Fibroblast of villous mesenchyme (primary cell): ENCODE results near the gene TNKS1BP1. TPM values are rescaled to one million over a fixed set of nuclear protein-coding genes. Genes with fewer than 3 reads are reported as not detected.

ENCODE experiments used
- DNase-seq: peaks from one replicate; pipeline ENCODE4 v3.0.0-alpha.2; 2010; ENCODE audit warnings: low read depth
- H3K4me3 ChIP-seq: 2 replicates; pipeline ENCODE4 v1.5.1; 2011; ENCODE audit warnings: low read depth, mild to moderate bottlenecking, low read length
- CTCF ChIP-seq: IDR thresholded peaks from 2 replicates; pipeline ENCODE4 v1.5.1; 2012; ENCODE audit warnings: low read depth, mild to moderate bottlenecking, low read length; ENCODE audit not compliant: insufficient read depth
- total RNA-seq: library from RNA; depleted of rRNA; stranded (reverse); fragments of >200 nt; gene quantifications from 2 replicates; pipeline ENCODE4 v1.2.3, GENCODE V29; 2012

Gene TNKS1BP1
- total RNA-seq, 1 donor: 69.5 TPM

GRCh38 chr11:57323855-57324153, 948 bp downstream of the TNKS1BP1 start:
- no peak for TF ChIP-seq CTCF
- no peak for DNase-seq
- H3K4me3 ChIP-seq: peak overlapping the region; percentile 85

GRCh38 chr11:57323167-57323854, 1.4 kb downstream of the TNKS1BP1 start:
- no peak for DNase-seq
- peak; percentile 13 for TF ChIP-seq CTCF
- H3K4me3 ChIP-seq: peak overlapping the region; percentile 85

GRCh38 chr11:57322256-57323166, 2.2 kb downstream of the TNKS1BP1 start:
- peak; percentile 99 for DNase-seq
- TF ChIP-seq CTCF: no peak
- peak overlapping the region; percentile 85 for H3K4me3 ChIP-seq

- H3K4me3 ChIP-seq: peak overlapping the region; percentile 85
- TF ChIP-seq CTCF: no peak
- peak; percentile 52 for DNase-seq
These were observed 3.1 kb downstream of the TNKS1BP1 start for GRCh38 chr11:57321388-57322255.

- TF ChIP-seq CTCF: no peak
- peak overlapping the region; percentile 85 for H3K4me3 ChIP-seq
- peak; percentile 29 for DNase-seq
These were observed 3.9 kb downstream of the TNKS1BP1 start for GRCh38 chr11:57320719-57321387.

- no peak for TF ChIP-seq CTCF
- H3K4me3 ChIP-seq: no peak overlapping the region
- DNase-seq: no peak
These were observed 4.6 kb downstream of the TNKS1BP1 start for GRCh38 chr11:57320067-57320718.
